Measurements from ENCODE around the gene REEP6.

- TF ChIP-seq CEBPB (IDR thresholded peaks at IDR 0.05; ENCODE audit: low read depth, low read length): no peak
- TF ChIP-seq MAZ (IDR thresholded peaks at IDR 0.05; ENCODE audit: borderline replicate concordance, low read depth, low read length): no peak
- no peak for TF ChIP-seq CTCF (conservative IDR thresholded peaks at IDR 0.05; ENCODE audit: low read depth, low read length)
- no peak for TF ChIP-seq RFX5 (IDR thresholded peaks at IDR 0.05; ENCODE audit: low read depth, low read length)
- no peak for TF ChIP-seq RAD21 (IDR thresholded peaks at IDR 0.05; ENCODE audit: low read length)
- TF ChIP-seq POLR2A (IDR thresholded peaks at IDR 0.05; ENCODE audit: low read depth, low read length): no peak
- TF ChIP-seq RCOR1 (IDR thresholded peaks at IDR 0.05; ENCODE audit: insufficient replicate concordance, low read length): no peak
- TF ChIP-seq CHD1 (IDR thresholded peaks at IDR 0.05; ENCODE audit: low read depth, low read length): no peak
- no peak for TF ChIP-seq NFE2L2 (IDR thresholded peaks at IDR 0.05; ENCODE audit: low read depth, low read length)
- TF ChIP-seq BHLHE40 (IDR thresholded peaks at IDR 0.05; ENCODE audit: low read depth, low read length): no peak
These were observed 10.2 kb downstream of the REEP6 start for GRCh38 chr19:1501200-1501595.
